Fibroblast of lung (primary cell): ENCODE data around the gene FRY. TPM values are rescaled to one million over a fixed set of nuclear protein-coding genes. Genes with fewer than 3 reads are reported as not detected.

Experiments used
- DNase-seq, 2 donors: peaks; one replicate each; pipeline versions ENCODE4 v3.0.0 to v3.0.0-alpha.2; 2010; ENCODE audit warnings: low read depth in 2 of 2
- H2AFZ ChIP-seq: 2 replicates; pipeline ENCODE4 v1.5.1; 2012; ENCODE audit warnings: low read length, control low read depth, inconsistent platforms
- H3K27ac ChIP-seq: 2 replicates; pipeline ENCODE4 v1.5.1; 2011; ENCODE audit warnings: low read length, control low read depth; ENCODE audit not compliant: insufficient read depth
- H3K27me3 ChIP-seq: 2 replicates; pipeline ENCODE4 v1.5.1; 2011; ENCODE audit warnings: mild to moderate bottlenecking, low read length; ENCODE audit not compliant: control insufficient read depth, insufficient read depth
- H3K36me3 ChIP-seq: 2 replicates; pipeline ENCODE4 v1.5.1; 2011; ENCODE audit warnings: low read length; ENCODE audit not compliant: control insufficient read depth, insufficient read depth
- H3K4me1 ChIP-seq: 2 replicates; pipeline ENCODE4 v1.5.1; 2011; ENCODE audit warnings: low read length; ENCODE audit not compliant: control insufficient read depth, insufficient read depth; ENCODE audit errors: extremely low read depth
- H3K4me2 ChIP-seq: 2 replicates; pipeline ENCODE4 v1.5.1; 2011; ENCODE audit warnings: low read length, control low read depth; ENCODE audit not compliant: insufficient read depth; ENCODE audit errors: extremely low read depth
- H3K4me3 ChIP-seq, 4 experiments: fragments of 200-600 bp in 1 of 4; sonication (generic) in 1 of 4; replicated peaks in 1 of 4; 2 replicates each; pipeline ENCODE4 v1.5.1; 2011 to 2016; ENCODE audit warnings: low read length in 4 of 4, low read depth in 3 of 4, mild to moderate bottlenecking in 3 of 4, control low read depth in 2 of 4, inconsistent platforms in 1 of 4, mixed read lengths in 1 of 4; ENCODE audit not compliant: insufficient read depth in 1 of 4; ENCODE audit errors: control extremely low read depth in 1 of 4
- H3K79me2 ChIP-seq: 2 replicates; pipeline ENCODE4 v1.5.1; 2012; ENCODE audit warnings: mild to moderate bottlenecking, low read length, inconsistent platforms; ENCODE audit not compliant: control insufficient read depth, insufficient read depth
- H3K9ac ChIP-seq: 2 replicates; pipeline ENCODE4 v1.5.1; 2011; ENCODE audit warnings: mild to moderate bottlenecking, low read length, control low read depth; ENCODE audit not compliant: insufficient read depth
- H3K9me3 ChIP-seq: 2 replicates; pipeline ENCODE4 v1.5.1; 2012; ENCODE audit warnings: low read depth, low read length; ENCODE audit not compliant: control insufficient read depth, insufficient read depth
- H4K20me1 ChIP-seq: 2 replicates; pipeline ENCODE4 v1.5.1; 2011; ENCODE audit warnings: low read length; ENCODE audit not compliant: control insufficient read depth, insufficient read depth; ENCODE audit errors: extremely low read depth
- EZH2 ChIP-seq: IDR thresholded peaks from 2 replicates; pipeline ENCODE4 v1.5.1; 2012; ENCODE audit warnings: low read length, control low read depth, mild to moderate bottlenecking; ENCODE audit errors: missing control alignments
- polyA plus RNA-seq, 2 donors: library from polyadenylated mRNA; depleted of rRNA in 1 of 2; stranded (reverse) in 1 of 2; unstranded in 1 of 2; fragments of >200 nt; gene quantifications; 2 replicates each; pipeline ENCODE4 v1.2.1, GENCODE V29; 2011 to 2012; ENCODE audit warnings: missing spikeins in 1 of 2
- total RNA-seq: library from RNA; depleted of rRNA; stranded (reverse); fragments of >200 nt; gene quantifications from 2 replicates; pipeline ENCODE4 v1.2.1, GENCODE V29; 2014
- TF ChIP-seq, protein P1 (sequence below), 2 donors: IDR thresholded peaks in 1 of 2; conservative IDR thresholded peaks in 1 of 2; 1 replicate in 1 of 2; 2 replicates in 1 of 2; pipeline ENCODE4 v1.5.1; 2011 to 2012; ENCODE audit warnings: low read length in 2 of 2, control low read depth in 1 of 2, inconsistent platforms in 1 of 2, low read depth in 1 of 2, mild to moderate bottlenecking in 1 of 2

The FRY gene
- total and polyA plus RNA-seq, 2 donors (not counting 1 experiment from before 2014, with no cell fraction given) = 8.8 to 18.3 TPM

DNA sequence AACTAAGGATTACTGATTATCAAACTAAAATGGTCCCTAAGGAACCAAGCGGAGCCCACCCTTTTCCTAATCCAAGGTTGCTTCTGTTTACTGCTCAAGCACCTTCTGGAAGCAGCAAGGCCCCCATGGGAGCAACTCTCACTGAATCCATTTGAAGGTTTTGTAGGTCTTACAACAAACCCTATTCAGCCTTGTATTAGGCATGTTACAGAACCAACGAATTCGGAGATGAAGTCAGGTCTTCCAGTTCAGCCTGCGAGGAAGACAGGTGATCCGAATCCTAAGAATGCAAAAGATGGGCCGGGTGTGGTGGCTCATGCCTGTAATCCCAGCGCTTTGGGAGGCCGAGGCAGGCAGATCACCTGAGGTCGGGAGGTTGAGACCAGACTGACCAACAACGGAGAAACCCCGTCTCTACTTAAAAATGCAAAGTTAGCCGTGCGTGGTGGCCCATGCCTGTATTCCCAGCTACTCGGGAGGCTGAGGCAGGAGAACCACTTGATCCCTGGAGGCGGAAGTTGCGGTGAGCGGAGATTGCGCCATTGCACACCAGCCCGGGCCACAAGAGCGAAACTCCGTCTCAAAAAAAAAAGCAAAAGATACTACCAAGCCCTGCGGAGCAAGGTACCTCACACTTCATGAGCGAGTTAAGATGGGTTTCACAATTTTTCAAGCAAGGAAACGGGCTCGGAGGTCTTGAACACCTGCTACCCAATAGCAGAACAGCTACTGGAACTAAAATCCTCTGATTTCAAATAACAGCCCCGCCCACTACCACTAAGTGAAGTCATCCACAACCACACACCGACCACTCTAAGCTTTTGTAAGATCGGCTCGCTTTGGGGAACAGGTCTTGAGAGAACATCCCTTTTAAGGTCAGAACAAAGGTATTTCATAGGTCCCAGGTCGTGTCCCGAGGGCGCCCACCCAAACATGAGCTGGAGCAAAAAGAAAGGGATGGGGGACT is 283.0 kb downstream of the FRY start:
- H3K4me1 ChIP-seq = no peaks in the 10 kb centered on the region
- H2AFZ ChIP-seq = peak overlapping the region; percentile 70
- H3K9ac ChIP-seq = peak overlapping the region; percentile 89
- no peaks in the 10 kb centered on the region for H3K27me3 ChIP-seq
- no peaks in the 10 kb centered on the region for H3K9me3 ChIP-seq
- peak overlapping the region; percentile 76 to 94 (median 86) for H3K4me3 ChIP-seq
- TF ChIP-seq, protein P1, sequence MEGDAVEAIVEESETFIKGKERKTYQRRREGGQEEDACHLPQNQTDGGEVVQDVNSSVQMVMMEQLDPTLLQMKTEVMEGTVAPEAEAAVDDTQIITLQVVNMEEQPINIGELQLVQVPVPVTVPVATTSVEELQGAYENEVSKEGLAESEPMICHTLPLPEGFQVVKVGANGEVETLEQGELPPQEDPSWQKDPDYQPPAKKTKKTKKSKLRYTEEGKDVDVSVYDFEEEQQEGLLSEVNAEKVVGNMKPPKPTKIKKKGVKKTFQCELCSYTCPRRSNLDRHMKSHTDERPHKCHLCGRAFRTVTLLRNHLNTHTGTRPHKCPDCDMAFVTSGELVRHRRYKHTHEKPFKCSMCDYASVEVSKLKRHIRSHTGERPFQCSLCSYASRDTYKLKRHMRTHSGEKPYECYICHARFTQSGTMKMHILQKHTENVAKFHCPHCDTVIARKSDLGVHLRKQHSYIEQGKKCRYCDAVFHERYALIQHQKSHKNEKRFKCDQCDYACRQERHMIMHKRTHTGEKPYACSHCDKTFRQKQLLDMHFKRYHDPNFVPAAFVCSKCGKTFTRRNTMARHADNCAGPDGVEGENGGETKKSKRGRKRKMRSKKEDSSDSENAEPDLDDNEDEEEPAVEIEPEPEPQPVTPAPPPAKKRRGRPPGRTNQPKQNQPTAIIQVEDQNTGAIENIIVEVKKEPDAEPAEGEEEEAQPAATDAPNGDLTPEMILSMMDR (conservative IDR thresholded peaks at IDR 0.05 in 1 of 2, IDR thresholded peaks at IDR 0.05 in 1 of 2; ENCODE audit: low read depth in 1 of 2, low read length in 2 of 2) = no peak
- TF ChIP-seq EZH2 = no peak
- no peaks in the 10 kb centered on the region for H3K79me2 ChIP-seq
- H4K20me1 ChIP-seq = no peaks in the 10 kb centered on the region
- peak overlapping the region; percentile 81 for H3K4me2 ChIP-seq
- H3K36me3 ChIP-seq = no peaks in the 10 kb centered on the region
- peak; percentile 63 to 67 for DNase-seq
- peak overlapping the region; percentile 96 for H3K27ac ChIP-seq

DNA sequence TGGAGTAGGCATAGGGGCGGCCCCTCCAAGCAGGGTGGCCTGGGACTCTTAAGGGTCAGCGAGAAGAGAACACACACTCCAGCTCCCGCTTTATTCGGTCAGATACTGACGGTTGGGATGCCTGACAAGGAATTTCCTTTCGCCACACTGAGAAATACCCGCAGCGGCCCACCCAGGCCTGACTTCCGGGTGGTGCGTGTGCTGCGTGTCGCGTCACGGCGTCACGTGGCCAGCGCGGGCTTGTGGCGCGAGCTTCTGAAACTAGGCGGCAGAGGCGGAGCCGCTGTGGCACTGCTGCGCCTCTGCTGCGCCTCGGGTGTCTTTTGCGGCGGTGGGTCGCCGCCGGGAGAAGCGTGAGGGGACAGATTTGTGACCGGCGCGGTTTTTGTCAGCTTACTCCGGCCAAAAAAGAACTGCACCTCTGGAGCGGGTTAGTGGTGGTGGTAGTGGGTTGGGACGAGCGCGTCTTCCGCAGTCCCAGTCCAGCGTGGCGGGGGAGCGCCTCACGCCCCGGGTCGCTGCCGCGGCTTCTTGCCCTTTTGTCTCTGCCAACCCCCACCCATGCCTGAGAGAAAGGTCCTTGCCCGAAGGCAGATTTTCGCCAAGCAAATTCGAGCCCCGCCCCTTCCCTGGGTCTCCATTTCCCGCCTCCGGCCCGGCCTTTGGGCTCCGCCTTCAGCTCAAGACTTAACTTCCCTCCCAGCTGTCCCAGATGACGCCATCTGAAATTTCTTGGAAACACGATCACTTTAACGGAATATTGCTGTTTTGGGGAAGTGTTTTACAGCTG is 283.9 kb downstream of the FRY start, which contains the start of the genes BRCA2 and ZAR1L:
BRCA2 (plus strand) TSS at position 271 of the 790 bp plus-strand sequence. CDS start 953 bp downstream, outside the sequence.
ZAR1L (minus strand) TSS at position 126 of the 790 bp plus-strand sequence. CDS start 3,438 bp downstream, outside the sequence.
- no peaks in the 10 kb centered on the region for H3K27me3 ChIP-seq
- H2AFZ ChIP-seq = peak within 1 kb of the TSS; percentile 90
- H3K27ac ChIP-seq = peak within 1 kb of the TSS; percentile 96
- TF ChIP-seq, protein P1 (conservative IDR thresholded peaks at IDR 0.05 in 1 of 2, IDR thresholded peaks at IDR 0.05 in 1 of 2; ENCODE audit: low read depth in 1 of 2, low read length in 2 of 2) = no peak
- TF ChIP-seq EZH2 = no peak
- no peaks in the 10 kb centered on the region for H3K36me3 ChIP-seq
- H4K20me1 ChIP-seq = no peaks in the 10 kb centered on the region
- peak within 1 kb of the TSS; percentile 81 for H3K4me2 ChIP-seq
- peak within 1 kb of the TSS; percentile 89 for H3K9ac ChIP-seq
- peak within 1 kb of the TSS; percentile 76 to 94 (median 86) for H3K4me3 ChIP-seq
- peak; percentile 90 to 91 for DNase-seq
- H3K9me3 ChIP-seq = no peaks in the 10 kb centered on the region
- no peaks in the 10 kb centered on the region for H3K79me2 ChIP-seq
- no peaks in the 10 kb centered on the region for H3K4me1 ChIP-seq

DNA sequence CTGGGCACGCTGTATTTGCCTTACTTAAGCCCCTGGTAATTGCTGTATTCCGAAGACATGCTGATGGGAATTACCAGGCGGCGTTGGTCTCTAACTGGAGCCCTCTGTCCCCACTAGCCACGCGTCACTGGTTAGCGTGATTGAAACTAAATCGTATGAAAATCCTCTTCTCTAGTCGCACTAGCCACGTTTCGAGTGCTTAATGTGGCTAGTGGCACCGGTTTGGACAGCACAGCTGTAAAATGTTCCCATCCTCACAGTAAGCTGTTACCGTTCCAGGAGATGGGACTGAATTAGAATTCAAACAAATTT is 284.4 kb downstream of the FRY start:
- Histone ChIP-seq H2AFZ (peak overlapping the region; percentile 90), H3K27ac (peak overlapping the region; percentile 96), H3K79me2 (no peaks in the 10 kb centered on the region), H3K9ac (peak overlapping the region; percentile 89), H3K27me3 (no peaks in the 10 kb centered on the region), H3K9me3 (no peaks in the 10 kb centered on the region), H3K4me3 (peak overlapping the region; percentile 76 to 94 (median 86)), H3K36me3 (no peaks in the 10 kb centered on the region), H3K4me1 (peaks cover under 1% of the 10 kb centered on the region), H4K20me1 (no peaks in the 10 kb centered on the region), H3K4me2 (peak overlapping the region; percentile 81)
- TF ChIP-seq, protein P1 (conservative IDR thresholded peaks at IDR 0.05 in 1 of 2, IDR thresholded peaks at IDR 0.05 in 1 of 2; ENCODE audit: low read depth in 1 of 2, low read length in 2 of 2) = no peak
- TF ChIP-seq EZH2 = no peak
- no peak for DNase-seq
